ENCODE data around the gene CLCN4. TPM values are rescaled to one million over a fixed set of nuclear protein-coding genes. Genes with fewer than 3 reads are reported as not detected.

Gene CLCN4
- 3.4 and 4.7 TPM in 2 replicates for total RNA-seq

DNA sequence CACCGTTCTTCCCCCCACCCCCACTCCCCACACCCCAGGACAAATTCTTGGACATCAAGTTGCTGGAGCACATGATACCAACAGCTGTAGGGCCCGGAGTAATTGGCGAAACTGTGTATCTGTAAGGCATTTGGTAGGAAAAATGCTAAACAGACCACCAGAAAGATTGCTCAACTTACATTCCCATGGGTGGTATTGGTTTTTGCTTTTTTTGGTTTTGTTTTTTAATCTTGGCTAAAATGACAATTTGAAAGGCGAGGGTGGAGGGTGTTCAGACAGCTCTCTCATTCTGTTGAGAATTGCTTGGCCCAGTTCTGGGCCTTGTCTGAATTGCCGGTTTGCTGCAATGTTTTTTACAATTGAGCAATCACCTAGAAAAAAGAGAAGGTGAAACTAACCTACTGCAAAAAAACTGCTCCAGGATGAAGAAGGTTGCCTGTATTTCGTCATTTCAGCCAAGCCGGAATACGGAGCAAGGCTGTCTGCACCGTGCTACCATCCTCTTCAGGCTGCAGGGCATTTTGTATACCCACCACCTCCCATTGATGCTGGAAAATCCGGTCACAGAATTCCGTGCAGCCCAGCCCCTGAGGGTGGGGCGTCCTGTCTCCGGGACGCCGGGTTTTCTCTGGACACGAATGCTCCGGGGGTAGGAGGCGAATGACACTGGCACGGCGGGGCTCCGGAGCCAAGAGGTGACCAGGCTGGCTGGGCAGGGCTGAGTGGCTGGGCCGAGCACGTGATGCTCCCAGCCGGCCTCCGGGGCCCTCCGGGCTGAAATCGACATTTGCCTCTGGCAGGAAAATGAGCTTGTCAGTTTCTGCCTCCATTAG is at the start of gene CLCN4:
Gene CLCN4, plus strand, starts transcription at position 777 of the 833 bp plus-strand sequence. CDS start 28,058 bp downstream, outside the sequence.
- peaks cover 11% of the 10 kb centered on the region for H3K36me3 Mint-ChIP-seq (ENCODE audit: low read depth)
- no peaks in the 10 kb centered on the region for H3K9me3 Mint-ChIP-seq
- H3K4me3 Mint-ChIP-seq: peak within 1 kb of the TSS; percentile 83
- peak within 1 kb of the TSS; percentile 90 for H3K27ac Mint-ChIP-seq
- peak; percentile 65 for ATAC-seq (ENCODE audit: low read depth)
- ChIA-PET CTCF (interaction anchor here (1.1 to 2.2 kb wide), 2 partner anchors 36 to 38 kb away, joined by 3 to 9 read pairs; no protein-coding TSS in a partner anchor), POLR2A (interaction anchor here (0.7 to 2.7 kb wide), 6 partner anchors 9 to 45 kb away, joined by 3 to 12 read pairs (median 6); no protein-coding TSS in a partner anchor)
- intact Hi-C loops (cut with micrococcal nuclease): loop anchor here (1.0 to 5.0 kb wide), 3 partner anchors 10 to 956 kb away; partner anchors contain the start of gene HCCS
- peak; percentile 26 for DNase-seq
- TF ChIP-seq CTCF (IDR thresholded peaks at IDR 0.05): no peak
- H3K27me3 Mint-ChIP-seq: no peaks in the 10 kb centered on the region
- peaks cover 34% of the 10 kb centered on the region for H3K4me1 Mint-ChIP-seq

GRCh38 chrX:10107483-10107882 is 49.3 kb upstream of the CLCN4 start:
- H3K9me3 Mint-ChIP-seq: no peaks in the 10 kb centered on the region
- POLR2A ChIA-PET: interaction anchor here (0.6 to 15.0 kb wide), 6 partner anchors 11 to 100 kb away, joined by 4 to 229 read pairs (median 36); no protein-coding TSS in a partner anchor
- TF ChIP-seq CTCF (IDR thresholded peaks at IDR 0.05): no peak
- CTCF ChIA-PET: interaction anchor here (1.1 to 3.0 kb wide), 2 partner anchors 11 to 14 kb away, joined by 4 to 9 read pairs; no protein-coding TSS in a partner anchor
- ATAC-seq (ENCODE audit: low read depth) (no peak), DNase-seq (no peak)
- H3K4me3 Mint-ChIP-seq: no peak overlapping the region
- intact Hi-C loops (cut with micrococcal nuclease): no loop called here
- peaks cover 89% of the 10 kb centered on the region for H3K4me1 Mint-ChIP-seq
- peaks cover 20% of the 10 kb centered on the region for H3K36me3 Mint-ChIP-seq (ENCODE audit: low read depth)
- H3K27ac Mint-ChIP-seq: peak overlapping the region; percentile 99
- no peaks in the 10 kb centered on the region for H3K27me3 Mint-ChIP-seq

GRCh38 chrX:10108288-10108687 is 48.5 kb upstream of the CLCN4 start:
- H3K4me1 Mint-ChIP-seq: peaks cover 90% of the 10 kb centered on the region
- peaks cover 22% of the 10 kb centered on the region for H3K36me3 Mint-ChIP-seq (ENCODE audit: low read depth)
- intact Hi-C loops (cut with micrococcal nuclease): no loop called here
- DNase-seq: no peak
- peak overlapping the region; percentile 24 for H3K4me3 Mint-ChIP-seq
- ChIA-PET POLR2A (interaction anchor here (1.0 to 15.0 kb wide), 5 partner anchors 10 to 96 kb away, joined by 4 to 229 read pairs (median 64); no protein-coding TSS in a partner anchor), CTCF (interaction anchor here (3.0 kb wide), 1 partner anchor 10 kb away, joined by 9 read pairs; no protein-coding TSS in a partner anchor)
- peak overlapping the region; percentile 99 for H3K27ac Mint-ChIP-seq
- H3K9me3 Mint-ChIP-seq: no peaks in the 10 kb centered on the region
- no peak for ATAC-seq (ENCODE audit: low read depth)
- TF ChIP-seq CTCF (IDR thresholded peaks at IDR 0.05): no peak
- no peaks in the 10 kb centered on the region for H3K27me3 Mint-ChIP-seq

DNA sequence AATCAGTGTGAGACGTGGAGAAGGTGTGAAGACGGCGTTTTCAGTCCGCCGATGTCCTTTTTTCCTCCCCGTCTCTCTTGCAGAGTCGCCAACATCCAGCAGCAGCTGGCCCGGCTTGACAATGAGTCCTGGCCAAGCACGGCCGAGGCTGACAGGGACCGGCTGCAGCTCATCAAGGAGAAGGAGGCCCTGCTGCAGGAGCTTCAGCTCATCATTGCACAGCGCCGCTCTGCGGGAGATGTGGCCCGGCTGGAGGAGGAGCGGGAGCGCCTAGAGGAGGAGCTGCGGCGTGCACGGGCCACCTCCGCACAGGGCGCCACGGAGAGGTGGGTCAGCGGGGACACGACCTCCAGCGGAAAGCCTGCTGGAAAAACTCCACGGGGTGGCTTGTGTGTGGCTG is 47.1 kb upstream of the CLCN4 start:
- no peaks in the 10 kb centered on the region for H3K27me3 Mint-ChIP-seq
- POLR2A ChIA-PET: interaction anchor here (0.7 to 15.0 kb wide), 8 partner anchors 8 to 111 kb away, joined by 3 to 229 read pairs (median 38); no protein-coding TSS in a partner anchor

More for the DNA sequence above, 47.1 kb upstream of the CLCN4 start:
- peaks cover 90% of the 10 kb centered on the region for H3K4me1 Mint-ChIP-seq
- intact Hi-C loops (cut with micrococcal nuclease): loop anchor here (5.0 kb wide), 3 partner anchors 47 to 767 kb away; no protein-coding TSS in a partner anchor
- CTCF ChIA-PET: no interaction called here
- DNase-seq (no peak), ATAC-seq (ENCODE audit: low read depth) (no peak)
- H3K9me3 Mint-ChIP-seq: no peaks in the 10 kb centered on the region
- H3K36me3 Mint-ChIP-seq (ENCODE audit: low read depth): peaks cover 13% of the 10 kb centered on the region
- peak overlapping the region; percentile 44 for H3K4me3 Mint-ChIP-seq
- no peak for TF ChIP-seq CTCF (IDR thresholded peaks at IDR 0.05)
- peak overlapping the region; percentile 99 for H3K27ac Mint-ChIP-seq

All from activated B cell treated with CpG ODN at 0.5 μM for 24 hours (primary cell).